ENCODE data around the gene COL8A1.

- peak; percentile 47 to 62 (median 57) for TF ChIP-seq CTCF (IDR thresholded peaks at IDR 0.05)
- no peak for TF ChIP-seq POLR2A (IDR thresholded peaks at IDR 0.05)
Measured at GRCh38 chr3:99645277-99646106, 7.1 kb downstream of the COL8A1 start.

Measured in testis (tissue), 2 donors.